Hepatocyte (in vitro differentiated cells): ENCODE results near the gene FIBCD1. TPM values are rescaled to one million over a fixed set of nuclear protein-coding genes. Genes with fewer than 3 reads are reported as not detected.

Experiments used
- DNase-seq: peaks from one replicate; pipeline ENCODE4 v3.0.0-alpha.2; 2016; ENCODE audit warnings: low spot score
- H2AFZ ChIP-seq: fragments of 200-600 bp; sonication (generic); 2 replicates; pipeline ENCODE4 v1.6.0; 2016; ENCODE audit warnings: antibody characterized with exemption, mild to moderate bottlenecking
- H3K27ac ChIP-seq: fragments of 200-600 bp; sonication (generic); 2 replicates; pipeline ENCODE4 v1.5.1; 2016; ENCODE audit warnings: mild to moderate bottlenecking
- H3K27me3 ChIP-seq: fragments of 200-600 bp; sonication (generic); 2 replicates; pipeline ENCODE4 v1.6.1; 2016
- H3K36me3 ChIP-seq: fragments of 200-600 bp; sonication (generic); replicated peaks from 2 replicates; pipeline ENCODE4 v1.5.1; 2016; ENCODE audit warnings: low read depth; ENCODE audit not compliant: insufficient read depth
- H3K4me1 ChIP-seq: fragments of 200-600 bp; sonication (generic); 2 replicates; pipeline ENCODE4 v1.5.1; 2016; ENCODE audit warnings: mild to moderate bottlenecking, moderate library complexity; ENCODE audit not compliant: insufficient read depth
- H3K4me2 ChIP-seq: fragments of 200-600 bp; sonication (generic); 2 replicates; pipeline ENCODE4 v1.6.0; 2016
- H3K4me3 ChIP-seq: fragments of 200-600 bp; sonication (generic); 2 replicates; pipeline ENCODE4 v1.5.1; 2016; ENCODE audit warnings: mild to moderate bottlenecking
- H3K79me2 ChIP-seq: fragments of 200-600 bp; sonication (generic); 2 replicates; pipeline ENCODE4 v1.6.0; 2017; ENCODE audit warnings: mild to moderate bottlenecking
- H3K9me2 ChIP-seq: fragments of 200-600 bp; sonication (generic); replicated peaks from 2 replicates; pipeline ENCODE4 v1.6.0; 2017; ENCODE audit warnings: mild to moderate bottlenecking; ENCODE audit not compliant: insufficient read depth
- H3K9me3 ChIP-seq: fragments of 200-600 bp; sonication (generic); 2 replicates; pipeline ENCODE4 v1.5.1; 2016; ENCODE audit warnings: low read depth, mild to moderate bottlenecking
- H4K20me1 ChIP-seq: fragments of 200-600 bp; sonication (generic); 2 replicates; pipeline ENCODE4 v1.6.0; 2016; ENCODE audit warnings: mild to moderate bottlenecking; ENCODE audit not compliant: insufficient read depth, poor library complexity, severe bottlenecking
- EZH2 ChIP-seq: fragments of 200-600 bp; sonication (generic); IDR thresholded peaks from 2 replicates; pipeline ENCODE4 v1.6.1; 2016; ENCODE audit warnings: antibody characterized with exemption, mild to moderate bottlenecking, borderline replicate concordance
- EZH2phosphoT487 ChIP-seq: fragments of 200-600 bp; sonication (generic); IDR thresholded peaks from one replicate; pipeline ENCODE4 v1.6.1; 2018; ENCODE audit warnings: antibody characterized with exemption, mild to moderate bottlenecking, low read depth, moderate library complexity; ENCODE audit not compliant: unreplicated experiment, severe bottlenecking
- WGBS: methylation state at CpG from one replicate; pipeline ENCODE4 v1.1.6; 2016; ENCODE audit warnings: low lambda C conversion rate; ENCODE audit errors: missing lambda C conversion rate; 5-methylcytosine and 5-hydroxymethylcytosine counted together
- polyA plus RNA-seq: library from polyadenylated mRNA; unstranded; fragments of >200 nt; fragmentation: Nextera tagmentation; extraction: Ambion mirVana; gene quantifications from 2 replicates; pipeline ENCODE4 v1.2.1, GENCODE V29; 2016
- total RNA-seq: library from RNA; depleted of rRNA; stranded (reverse); fragments of >200 nt; gene quantifications from 2 replicates; pipeline ENCODE4 v1.2.3, GENCODE V29; 2014
- TF ChIP-seq, protein P1 (sequence below): fragments of 200-600 bp; sonication (generic); IDR thresholded peaks from 2 replicates; pipeline ENCODE4 v1.5.1; 2016; ENCODE audit warnings: antibody characterized with exemption, mild to moderate bottlenecking; ENCODE audit not compliant: poor library complexity

Gene FIBCD1
- total and polyA plus RNA-seq, 2 experiments from 2014 or later, result 0.33 TPM; not detected in 1

DNA sequence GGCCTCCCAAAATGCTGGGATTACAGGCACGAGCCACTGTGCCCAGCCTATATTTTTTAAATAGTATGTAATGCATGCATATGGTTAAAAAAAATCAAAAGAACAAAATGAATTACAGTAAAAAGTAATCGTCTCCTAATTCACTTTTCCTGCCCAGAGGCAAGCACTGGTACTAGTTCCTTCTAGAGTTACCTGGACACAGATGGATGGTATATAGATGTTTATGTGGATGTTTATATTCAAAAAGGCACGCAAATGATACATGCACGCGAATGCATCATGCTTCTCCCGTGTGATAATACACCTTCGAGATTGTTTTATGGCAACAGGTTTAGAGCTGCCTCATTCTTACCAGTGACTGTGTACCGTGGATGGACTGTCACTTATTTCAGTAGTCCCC lies 82.6 kb downstream of the FIBCD1 start:
- Histone ChIP-seq H3K4me1 (peaks cover 9% of the 10 kb centered on the region), H4K20me1 (peaks cover 55% of the 10 kb centered on the region), H3K4me2 (no peak overlapping the region), H3K4me3 (no peak overlapping the region), H3K79me2 (peaks cover 91% of the 10 kb centered on the region), H3K27ac (no peak overlapping the region), H3K36me3 (no peaks in the 10 kb centered on the region), H3K9me2 (no peaks in the 10 kb centered on the region), H3K27me3 (no peaks in the 10 kb centered on the region), H3K9me3 (no peaks in the 10 kb centered on the region), H2AFZ (no peak overlapping the region)
- no peak for DNase-seq
- WGBS, result 81% methylated on average over 8 of the region's 8 CpGs
- TF ChIP-seq EZH2 (no peak), EZH2phosphoT487 (no peak)
- TF ChIP-seq, protein P1, sequence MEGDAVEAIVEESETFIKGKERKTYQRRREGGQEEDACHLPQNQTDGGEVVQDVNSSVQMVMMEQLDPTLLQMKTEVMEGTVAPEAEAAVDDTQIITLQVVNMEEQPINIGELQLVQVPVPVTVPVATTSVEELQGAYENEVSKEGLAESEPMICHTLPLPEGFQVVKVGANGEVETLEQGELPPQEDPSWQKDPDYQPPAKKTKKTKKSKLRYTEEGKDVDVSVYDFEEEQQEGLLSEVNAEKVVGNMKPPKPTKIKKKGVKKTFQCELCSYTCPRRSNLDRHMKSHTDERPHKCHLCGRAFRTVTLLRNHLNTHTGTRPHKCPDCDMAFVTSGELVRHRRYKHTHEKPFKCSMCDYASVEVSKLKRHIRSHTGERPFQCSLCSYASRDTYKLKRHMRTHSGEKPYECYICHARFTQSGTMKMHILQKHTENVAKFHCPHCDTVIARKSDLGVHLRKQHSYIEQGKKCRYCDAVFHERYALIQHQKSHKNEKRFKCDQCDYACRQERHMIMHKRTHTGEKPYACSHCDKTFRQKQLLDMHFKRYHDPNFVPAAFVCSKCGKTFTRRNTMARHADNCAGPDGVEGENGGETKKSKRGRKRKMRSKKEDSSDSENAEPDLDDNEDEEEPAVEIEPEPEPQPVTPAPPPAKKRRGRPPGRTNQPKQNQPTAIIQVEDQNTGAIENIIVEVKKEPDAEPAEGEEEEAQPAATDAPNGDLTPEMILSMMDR, result no peak

DNA sequence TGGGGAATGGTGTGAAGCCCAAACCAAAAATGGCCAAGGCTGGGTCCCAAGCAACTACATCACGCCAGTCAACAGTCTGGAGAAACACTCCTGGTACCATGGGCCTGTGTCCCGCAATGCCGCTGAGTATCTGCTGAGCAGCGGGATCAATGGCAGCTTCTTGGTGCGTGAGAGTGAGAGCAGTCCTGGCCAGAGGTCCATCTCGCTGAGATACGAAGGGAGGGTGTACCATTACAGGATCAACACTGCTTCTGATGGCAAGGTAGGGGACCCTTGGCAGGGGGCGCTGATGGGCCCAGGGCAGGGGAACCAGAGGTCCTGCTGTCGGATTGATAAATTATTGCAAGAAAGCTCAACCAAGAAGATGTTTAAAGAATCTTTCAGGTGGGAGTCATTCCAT lies 84.2 kb downstream of the FIBCD1 start:
- H3K36me3 ChIP-seq, result no peaks in the 10 kb centered on the region
- H3K4me2 ChIP-seq, result no peak overlapping the region
- peaks cover 57% of the 10 kb centered on the region for H4K20me1 ChIP-seq
- DNase-seq, result no peak
- no peaks in the 10 kb centered on the region for H3K9me2 ChIP-seq
- no peaks in the 10 kb centered on the region for H3K27me3 ChIP-seq
- no peak for TF ChIP-seq EZH2
- TF ChIP-seq, protein P1, result no peak
- no peak for TF ChIP-seq EZH2phosphoT487
- H3K79me2 ChIP-seq, result peaks cover 96% of the 10 kb centered on the region
- H3K9me3 ChIP-seq, result no peaks in the 10 kb centered on the region
- H3K27ac ChIP-seq, result no peak overlapping the region
- H3K4me3 ChIP-seq, result no peak overlapping the region
- H3K4me1 ChIP-seq, result peaks cover under 1% of the 10 kb centered on the region
- 97% methylated on average over 9 of the region's 9 CpGs for WGBS
- H2AFZ ChIP-seq, result no peak overlapping the region

DNA sequence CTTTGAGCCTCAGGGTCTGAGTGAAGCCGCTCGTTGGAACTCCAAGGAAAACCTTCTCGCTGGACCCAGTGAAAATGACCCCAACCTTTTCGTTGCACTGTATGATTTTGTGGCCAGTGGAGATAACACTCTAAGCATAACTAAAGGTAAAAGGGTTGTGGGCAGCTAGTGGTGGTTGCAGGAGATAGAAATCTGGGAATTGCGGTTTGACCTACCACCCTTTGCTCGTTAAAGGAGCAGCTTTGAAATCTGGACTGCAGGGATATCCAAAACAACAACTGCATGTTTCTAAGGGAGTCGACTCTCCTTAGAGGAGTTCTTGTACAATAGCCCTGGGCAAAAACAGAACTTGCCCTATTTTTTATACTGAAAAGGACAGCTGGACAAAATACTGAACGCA lies 85.0 kb downstream of the FIBCD1 start:
- WGBS, result 51% methylated on average over 8 of the region's 8 CpGs
- H3K9me3 ChIP-seq, result no peaks in the 10 kb centered on the region

More for the DNA sequence above, 85.0 kb downstream of the FIBCD1 start:
- no peak overlapping the region for H3K4me2 ChIP-seq
- H3K27ac ChIP-seq, result no peak overlapping the region
- DNase-seq, result no peak
- H4K20me1 ChIP-seq, result peaks cover 58% of the 10 kb centered on the region
- H3K4me1 ChIP-seq, result no peaks in the 10 kb centered on the region
- H3K4me3 ChIP-seq, result no peak overlapping the region
- no peak overlapping the region for H2AFZ ChIP-seq
- no peaks in the 10 kb centered on the region for H3K27me3 ChIP-seq
- no peaks in the 10 kb centered on the region for H3K9me2 ChIP-seq
- H3K79me2 ChIP-seq, result peaks cover 99% of the 10 kb centered on the region
- H3K36me3 ChIP-seq, result no peaks in the 10 kb centered on the region
- TF ChIP-seq EZH2phosphoT487 (no peak), EZH2 (no peak)
- TF ChIP-seq, protein P1, result no peak
